DND-41 (cell line): ENCODE data around the gene ZNF518B.

Experiments
- EZH2 ChIP-seq: IDR thresholded peaks from 3 replicates; pipeline ENCODE4 v1.6.1; 2012; ENCODE audit warnings: borderline replicate concordance, low read depth, mild to moderate bottlenecking, moderate library complexity, low read length, inconsistent platforms; ENCODE audit not compliant: severe bottlenecking
- TF ChIP-seq, protein P1 (sequence below): IDR thresholded peaks from 2 replicates; pipeline ENCODE4 v1.5.1; 2012; ENCODE audit warnings: borderline replicate concordance, low read length, moderate library complexity, mild to moderate bottlenecking; ENCODE audit not compliant: poor library complexity, severe bottlenecking; ENCODE audit errors: extremely low read depth

DNA sequence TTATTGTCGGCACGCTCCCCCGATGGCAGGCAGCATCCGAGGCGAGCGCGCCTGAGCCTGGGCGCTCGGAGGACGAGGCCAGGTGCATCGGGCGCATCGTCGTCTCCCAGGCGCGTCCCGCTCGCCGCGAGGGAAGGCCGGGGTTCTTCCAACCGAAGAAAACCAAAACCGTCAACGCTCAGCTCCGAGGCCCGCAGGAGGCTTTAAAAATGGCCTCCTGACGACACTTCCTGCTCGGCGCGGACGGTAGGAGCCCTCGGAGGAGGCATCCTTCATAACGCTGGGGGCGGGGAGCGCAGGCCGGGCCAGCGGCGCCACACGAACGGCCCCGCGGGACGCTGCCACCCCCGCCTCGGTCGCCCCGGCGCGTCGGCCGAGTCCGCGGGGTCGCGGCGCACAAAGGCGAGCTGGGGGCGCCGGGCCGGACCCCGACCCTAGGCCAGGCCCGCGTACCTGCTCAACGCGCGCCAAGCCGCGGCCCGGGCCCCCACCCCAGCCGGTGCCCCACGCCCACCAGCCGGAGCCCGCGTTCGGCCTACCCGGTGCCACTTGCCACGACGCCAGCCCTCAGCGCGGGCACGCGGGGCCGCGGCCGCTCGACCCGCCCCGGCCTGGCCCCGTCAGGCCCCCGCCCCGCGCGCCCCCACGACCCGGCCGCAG, 501 bp downstream of the ZNF518B start:
- TF ChIP-seq, protein P1, sequence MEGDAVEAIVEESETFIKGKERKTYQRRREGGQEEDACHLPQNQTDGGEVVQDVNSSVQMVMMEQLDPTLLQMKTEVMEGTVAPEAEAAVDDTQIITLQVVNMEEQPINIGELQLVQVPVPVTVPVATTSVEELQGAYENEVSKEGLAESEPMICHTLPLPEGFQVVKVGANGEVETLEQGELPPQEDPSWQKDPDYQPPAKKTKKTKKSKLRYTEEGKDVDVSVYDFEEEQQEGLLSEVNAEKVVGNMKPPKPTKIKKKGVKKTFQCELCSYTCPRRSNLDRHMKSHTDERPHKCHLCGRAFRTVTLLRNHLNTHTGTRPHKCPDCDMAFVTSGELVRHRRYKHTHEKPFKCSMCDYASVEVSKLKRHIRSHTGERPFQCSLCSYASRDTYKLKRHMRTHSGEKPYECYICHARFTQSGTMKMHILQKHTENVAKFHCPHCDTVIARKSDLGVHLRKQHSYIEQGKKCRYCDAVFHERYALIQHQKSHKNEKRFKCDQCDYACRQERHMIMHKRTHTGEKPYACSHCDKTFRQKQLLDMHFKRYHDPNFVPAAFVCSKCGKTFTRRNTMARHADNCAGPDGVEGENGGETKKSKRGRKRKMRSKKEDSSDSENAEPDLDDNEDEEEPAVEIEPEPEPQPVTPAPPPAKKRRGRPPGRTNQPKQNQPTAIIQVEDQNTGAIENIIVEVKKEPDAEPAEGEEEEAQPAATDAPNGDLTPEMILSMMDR = no peak
- no peak for TF ChIP-seq EZH2
